G401.6 (cell line): ENCODE results near the gene MIF4GD.

Source experiments
- FAIRE-seq: peaks from 2 replicates; lab custom pipeline; 2012; peaks lifted over from hg19 to GRCh38; lab: Jason Lieb, UNC

The MIF4GD gene

GRCh38 chr17:75232786-75233185 is 38.2 kb downstream of the MIF4GD start:
- no peak for FAIRE-seq

DNA sequence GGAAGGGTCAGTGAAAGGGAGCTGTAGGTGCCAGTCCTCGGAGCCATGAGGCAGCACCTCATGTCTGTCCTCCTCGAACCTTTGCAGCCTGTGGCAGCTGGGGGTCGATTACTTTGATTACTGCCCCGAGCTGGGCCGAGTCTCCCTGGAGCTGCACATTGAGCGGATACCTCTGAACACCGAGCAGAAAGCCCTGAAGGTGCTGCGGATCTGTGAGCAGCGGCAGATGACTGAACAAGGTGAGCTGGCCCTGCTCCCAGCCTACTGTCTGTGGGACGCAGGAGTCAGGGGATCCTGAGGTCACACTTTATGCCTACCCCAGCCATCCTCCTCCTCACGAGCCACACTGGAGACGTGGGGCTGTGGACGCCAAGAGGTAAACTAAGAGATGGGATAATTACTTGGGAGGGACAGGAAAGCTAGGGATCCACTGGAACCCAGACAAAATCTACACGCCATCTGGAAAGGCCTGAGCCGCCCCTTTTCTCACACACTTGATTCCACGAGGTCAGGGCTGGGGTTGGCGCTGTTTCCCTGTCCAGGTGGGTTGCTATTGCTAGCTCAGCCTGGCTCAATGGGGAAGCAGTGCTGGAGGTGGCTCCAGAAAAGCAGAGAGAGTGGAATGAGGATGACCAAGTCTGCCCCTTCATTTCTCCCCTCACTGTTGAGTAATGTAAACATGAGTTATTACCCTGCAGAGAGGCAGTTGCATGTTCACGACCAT is 39.1 kb downstream of the MIF4GD start:
- no peak for FAIRE-seq

DNA sequence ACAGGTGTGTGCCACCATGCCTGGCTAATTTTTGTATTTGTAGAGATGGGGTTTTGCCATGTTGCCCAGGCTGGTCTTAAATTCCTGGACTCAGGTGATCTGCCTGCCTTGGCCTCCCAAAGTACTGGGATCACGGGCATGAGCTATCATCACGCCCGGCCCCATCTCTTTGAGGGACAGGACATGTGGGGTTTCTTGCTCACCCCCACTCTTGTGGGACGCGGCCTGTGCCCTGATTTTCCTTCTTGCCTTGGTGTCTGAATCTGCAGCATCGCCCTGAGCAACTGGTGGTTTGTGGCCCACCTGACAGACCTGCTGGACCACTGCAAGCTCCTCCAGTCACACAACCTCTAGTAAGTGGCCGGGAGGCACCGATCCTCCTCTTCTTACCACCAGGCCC is 40.0 kb downstream of the MIF4GD start:
- FAIRE-seq = no peak

DNA sequence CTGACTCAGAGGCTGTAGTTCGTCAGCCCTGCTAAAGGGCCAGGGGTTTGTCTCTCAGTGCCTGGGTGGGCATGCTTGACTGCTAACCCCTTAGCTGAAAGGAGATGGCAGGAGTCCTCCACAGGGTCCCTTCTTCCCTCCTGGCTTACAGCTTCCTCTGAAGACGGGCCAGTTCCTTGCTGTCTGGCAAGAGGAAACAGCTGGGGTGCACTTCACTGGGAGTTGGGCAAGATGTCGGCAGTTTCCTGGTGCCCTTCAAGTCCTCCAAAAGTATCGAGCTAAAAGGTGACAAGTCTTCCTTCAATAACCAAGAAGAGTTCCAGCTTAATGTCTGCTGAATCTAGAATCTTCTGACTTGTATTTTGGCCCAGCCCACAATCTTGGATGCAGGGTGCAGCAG is 42.2 kb downstream of the MIF4GD start:
- FAIRE-seq = no peak

DNA sequence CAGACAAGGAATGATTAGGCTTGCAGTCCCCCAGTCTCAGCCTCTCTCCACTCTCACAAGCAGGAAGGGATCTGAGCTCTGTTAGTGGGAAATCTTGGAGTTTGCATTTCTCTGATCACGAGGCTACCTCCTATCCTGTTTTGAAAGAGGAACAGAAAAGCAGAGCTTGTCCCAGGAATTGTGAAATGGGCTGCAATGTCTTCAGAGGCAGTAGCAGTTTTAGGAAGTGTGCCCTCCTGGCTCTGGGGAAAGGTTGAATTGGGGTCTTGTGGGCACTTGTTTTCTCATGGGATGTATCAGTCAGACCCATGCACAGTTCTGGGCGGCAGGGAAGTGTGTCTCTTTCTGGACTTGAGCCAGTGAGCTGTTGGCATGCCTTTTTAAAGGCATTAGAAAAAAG is 42.7 kb downstream of the MIF4GD start:
- no peak for FAIRE-seq

GRCh38 chr17:75227729-75228128 is 43.3 kb downstream of the MIF4GD start:
- FAIRE-seq = no peak

DNA sequence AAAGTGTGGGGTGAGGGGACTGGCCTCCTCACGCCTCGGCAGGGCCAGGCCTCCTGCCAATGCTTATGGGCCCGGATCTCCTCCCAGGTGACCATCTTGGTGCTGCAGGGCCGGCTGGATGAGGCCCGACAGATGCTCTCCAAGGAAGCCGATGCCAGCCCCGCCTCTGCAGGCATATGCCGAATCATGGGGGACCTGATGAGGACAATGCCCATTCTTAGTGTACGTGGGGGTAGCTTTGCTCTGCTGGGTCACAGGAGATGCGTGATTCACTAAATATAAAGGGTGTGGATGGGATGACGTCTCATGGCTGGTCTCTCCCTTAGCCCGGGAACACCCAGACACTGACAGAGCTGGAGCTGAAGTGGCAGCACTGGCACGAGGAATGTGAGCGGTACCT is 46.0 kb downstream of the MIF4GD start:
- FAIRE-seq = no peak

DNA sequence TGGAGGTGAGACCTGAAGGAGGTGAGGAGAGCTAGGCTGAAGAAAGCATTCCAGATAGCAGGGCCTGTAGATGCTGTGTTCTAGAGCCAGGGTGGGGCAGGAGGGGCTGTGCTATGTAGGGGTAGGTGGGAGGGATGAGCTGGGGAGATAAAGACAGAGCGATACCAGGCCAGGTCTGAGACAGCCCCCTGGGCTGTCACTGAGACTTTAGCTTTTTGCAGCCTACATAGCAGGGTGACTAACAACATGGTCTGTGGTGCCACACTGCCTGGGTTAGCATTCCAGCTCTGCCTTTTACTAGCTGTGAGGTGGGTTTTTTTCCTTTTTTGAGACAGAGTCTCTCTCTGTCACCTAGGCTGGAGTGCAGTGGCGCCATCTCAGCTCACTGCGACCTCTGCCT is 51.2 kb downstream of the MIF4GD start:
- no peak for FAIRE-seq

- no peak for FAIRE-seq
These were observed 52.9 kb downstream of the MIF4GD start for GRCh38 chr17:75218131-75218530.
